CD4-positive, alpha-beta T cell (primary cell): ENCODE measurements around the gene ZNF682. TPM values are rescaled to one million over a fixed set of nuclear protein-coding genes. Genes with fewer than 3 reads are reported as not detected.
"Not testable (repeated sequence)": the region's sequence is repeated elsewhere in the genome, so short reads cannot be mapped to it uniquely, and the experiment has no call there.

Experiments used
- ATAC-seq: fragments of 200-7000 bp; cut with Tn5 transposase; one replicate; pipeline ENCODE4 v1.10.0; 2022; ENCODE audit warnings: mild to moderate bottlenecking; ENCODE audit not compliant: poor library complexity
- CTCF ChIA-PET: fragments of 350-600 bp; sonication (Branson Sonifier 250); formaldehyde crosslinking; loops from one replicate; lab custom pipeline; 2021; ENCODE audit warnings: antibody characterized with exemption, inconsistent platforms; lab: Charles Lee
- POLR2A ChIA-PET: fragments of 350-600 bp; sonication (Branson Sonifier 250); formaldehyde crosslinking; loops from one replicate; lab custom pipeline; 2021; ENCODE audit warnings: antibody characterized with exemption, inconsistent platforms; lab: Charles Lee
- DNase-seq, 14 experiments: peaks; one replicate each; pipeline ENCODE4 v3.0.0-alpha.2; 2013 to 2020; ENCODE audit warnings: mixed read lengths in 2 of 14
- H3K27ac ChIP-seq, 2 donors: one replicate each; pipeline versions ENCODE4 v1.5.1 to v1.7.0; 2013; ENCODE audit warnings: low read length in 2 of 2, low read depth in 1 of 2, mild to moderate bottlenecking in 1 of 2
- H3K27me3 ChIP-seq, 2 experiments: 1 replicate in 1 of 2; 2 replicates in 1 of 2; pipeline versions ENCODE4 v1.6.1 to v1.7.0; 2013; ENCODE audit warnings: low read length in 2 of 2, control low read depth in 1 of 2, mild to moderate bottlenecking in 1 of 2, moderate library complexity in 1 of 2; ENCODE audit not compliant: insufficient read depth in 2 of 2, control insufficient read depth in 1 of 2
- H3K36me3 ChIP-seq: one replicate; pipeline ENCODE4 v1.6.1; 2013; ENCODE audit warnings: low read length, control low read depth; ENCODE audit not compliant: insufficient read depth
- H3K4me1 ChIP-seq: one replicate; pipeline ENCODE4 v1.6.1; 2013; ENCODE audit warnings: low read length, control low read depth; ENCODE audit not compliant: insufficient read depth
- H3K4me3 ChIP-seq: one replicate; pipeline ENCODE4 v1.5.1; 2013; ENCODE audit warnings: mild to moderate bottlenecking, low read length, moderate library complexity
- H3K9me3 ChIP-seq, 2 experiments: 1 replicate in 1 of 2; 2 replicates in 1 of 2; pipeline versions ENCODE4 v1.6.1 to v1.7.0; 2013; ENCODE audit warnings: low read length in 2 of 2, mild to moderate bottlenecking in 2 of 2, control low read depth in 1 of 2, moderate library complexity in 1 of 2; ENCODE audit not compliant: control insufficient read depth in 1 of 2, insufficient read depth in 1 of 2
- H3K27ac Mint-ChIP-seq: one replicate; pipeline ENCODE4 v1.8.0; 2020; ENCODE audit warnings: mixed read lengths
- H3K27me3 Mint-ChIP-seq: one replicate; pipeline ENCODE4 v1.8.0; 2021; ENCODE audit warnings: mixed read lengths
- H3K36me3 Mint-ChIP-seq: one replicate; pipeline ENCODE4 v1.8.0; 2021; ENCODE audit warnings: low read depth, mixed read lengths
- H3K4me1 Mint-ChIP-seq: one replicate; pipeline ENCODE4 v1.8.0; 2021; ENCODE audit warnings: low read depth, mixed read lengths
- H3K4me3 Mint-ChIP-seq: one replicate; pipeline ENCODE4 v1.8.0; 2020; ENCODE audit warnings: mild to moderate bottlenecking, mixed read lengths
- H3K9me3 Mint-ChIP-seq: one replicate; pipeline ENCODE4 v1.8.0; 2020; ENCODE audit warnings: mixed read lengths
- intact Hi-C, 2 experiments: fragments of 100-400 bp; cut with DNase I in 1 of 2; cut with micrococcal nuclease in 1 of 2; formaldehyde crosslinking; loops; one replicate each; pipeline versions ENCODE4 v1.15.1 to v1.9.0; 2023 to 2025; cut with DNase I, micrococcal nuclease
- polyA plus RNA-seq, 2 donors: library from polyadenylated mRNA; unstranded; fragments of 120-200 nt; gene quantifications; one replicate each; pipeline ENCODE4 v1.2.1, GENCODE V29; 2013
- total RNA-seq, 174 experiments: library from RNA in 2 of 174; stranded (reverse) in 2 of 174; gene quantifications; one replicate each; pipeline ENCODE4 v1.2.3 and lab custom pipeline; 2021 to 2026
- TF ChIP-seq, protein P1 (sequence below): fragments of 200-600 bp; IDR thresholded peaks from one replicate; pipeline ENCODE4 v1.8.0; 2022; ENCODE audit warnings: antibody characterized with exemption, mild to moderate bottlenecking

Gene ZNF682
- total RNA-seq, result 10 to 100 TPM; 12.5 to 16.0 TPM
- polyA plus RNA-seq (2013, experiment 1 of 2), result 4.0 TPM
- polyA plus RNA-seq (2013, experiment 2 of 2), result 4.1 TPM
- 5.7 to 22.3 (median 11.2) reads per million in 172 experiments for total RNA-seq (lab: John Stamatoyannopoulos, UW)

DNA sequence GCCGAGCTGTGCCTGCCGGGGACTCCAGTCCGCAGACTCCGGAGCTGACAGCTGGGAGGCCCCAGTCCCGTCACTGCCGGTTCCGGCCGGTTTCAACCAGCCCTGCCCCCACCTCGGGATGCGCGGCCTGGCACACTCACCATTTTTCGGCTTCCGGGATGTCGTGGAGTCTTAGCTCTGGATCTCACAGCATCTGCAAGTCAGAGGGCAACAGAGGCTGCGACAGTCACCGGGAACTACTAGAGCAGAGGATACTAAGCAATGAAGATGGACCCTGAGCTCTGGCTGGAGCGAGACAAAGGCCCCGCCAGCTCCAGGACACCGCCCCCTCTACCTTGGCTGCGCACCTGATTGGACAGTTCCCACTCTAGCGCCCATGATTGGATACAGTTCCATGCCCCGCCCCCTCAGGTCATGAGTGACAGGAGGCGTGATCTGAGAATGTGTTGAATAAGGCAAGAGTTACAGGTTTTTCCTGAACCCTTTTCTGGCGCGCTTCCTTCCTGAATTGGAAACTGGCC, at the start of gene ZNF682:
Gene ZNF682 (minus strand): TSS at position 303 of the 521 bp plus-strand sequence. CDS start 160 bp downstream, at position 143.
- peak within 1 kb of the TSS; percentile 96 for H3K27ac Mint-ChIP-seq
- H3K27me3 ChIP-seq, result peaks cover 0 to 4% of the 10 kb centered on the region in 2 experiments
- no peaks in the 10 kb centered on the region for H3K36me3 ChIP-seq
- H3K27me3 Mint-ChIP-seq, result peaks cover 5% of the 10 kb centered on the region
- CTCF ChIA-PET, result interaction anchor here (1.0 kb wide), 1 partner anchor 485 kb away, joined by 3 read pairs; no protein-coding TSS in a partner anchor
- TF ChIP-seq, protein P1, sequence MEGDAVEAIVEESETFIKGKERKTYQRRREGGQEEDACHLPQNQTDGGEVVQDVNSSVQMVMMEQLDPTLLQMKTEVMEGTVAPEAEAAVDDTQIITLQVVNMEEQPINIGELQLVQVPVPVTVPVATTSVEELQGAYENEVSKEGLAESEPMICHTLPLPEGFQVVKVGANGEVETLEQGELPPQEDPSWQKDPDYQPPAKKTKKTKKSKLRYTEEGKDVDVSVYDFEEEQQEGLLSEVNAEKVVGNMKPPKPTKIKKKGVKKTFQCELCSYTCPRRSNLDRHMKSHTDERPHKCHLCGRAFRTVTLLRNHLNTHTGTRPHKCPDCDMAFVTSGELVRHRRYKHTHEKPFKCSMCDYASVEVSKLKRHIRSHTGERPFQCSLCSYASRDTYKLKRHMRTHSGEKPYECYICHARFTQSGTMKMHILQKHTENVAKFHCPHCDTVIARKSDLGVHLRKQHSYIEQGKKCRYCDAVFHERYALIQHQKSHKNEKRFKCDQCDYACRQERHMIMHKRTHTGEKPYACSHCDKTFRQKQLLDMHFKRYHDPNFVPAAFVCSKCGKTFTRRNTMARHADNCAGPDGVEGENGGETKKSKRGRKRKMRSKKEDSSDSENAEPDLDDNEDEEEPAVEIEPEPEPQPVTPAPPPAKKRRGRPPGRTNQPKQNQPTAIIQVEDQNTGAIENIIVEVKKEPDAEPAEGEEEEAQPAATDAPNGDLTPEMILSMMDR, result no peak
- H3K9me3 ChIP-seq, result peaks cover 0 to 11% of the 10 kb centered on the region in 2 experiments
- intact Hi-C loops, result loop anchor here (1.0 to 10.0 kb wide), 4 partner anchors 14 to 1796 kb away; partner anchors contain the start of genes ZNF43 (in 1 of the 2), ZNF486 (in 1 of the 2) and ZNF90 (in 1 of the 2)
- peak within 1 kb of the TSS; percentile 95 for H3K4me3 ChIP-seq
- DNase-seq (peak; percentile 89 to 96 (median 92)), ATAC-seq (peak; percentile 98)
- H3K4me3 Mint-ChIP-seq, result peak within 1 kb of the TSS; percentile 98
- H3K36me3 Mint-ChIP-seq, result peaks cover 17% of the 10 kb centered on the region
- H3K4me1 Mint-ChIP-seq, result peaks cover 19% of the 10 kb centered on the region
- H3K27ac ChIP-seq, result peak within 1 kb of the TSS; percentile 72 to 77
- POLR2A ChIA-PET, result interaction anchor here (0.5 to 2.5 kb wide), 26 partner anchors 13 to 1530 kb away, joined by 3 to 49 read pairs (median 5); partner anchors contain the start of genes ZNF101, ZNF14, ZNF253 and ZNF429
- peaks cover 11% of the 10 kb centered on the region for H3K4me1 ChIP-seq
- H3K9me3 Mint-ChIP-seq, result no peaks in the 10 kb centered on the region

DNA sequence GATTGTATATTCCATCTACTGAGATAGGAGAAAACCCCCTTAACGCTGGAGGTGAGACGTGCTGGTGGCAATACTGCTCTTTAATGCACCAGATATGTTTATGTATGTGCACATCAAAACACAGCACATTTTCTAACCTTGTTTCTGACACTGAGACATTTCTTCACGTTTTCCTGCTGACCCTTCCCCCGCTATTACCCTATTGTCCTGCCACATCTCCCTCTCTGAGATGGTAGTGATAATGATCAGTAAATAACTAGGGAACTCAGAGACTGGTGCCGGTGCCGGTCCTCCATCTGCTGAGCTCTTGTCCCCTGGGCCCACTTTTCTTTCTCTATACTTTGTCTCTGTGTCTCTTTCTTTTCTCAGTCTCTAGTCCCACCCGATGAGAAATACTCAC, 43.6 kb upstream of the ZNF682 start:
- H3K4me1 Mint-ChIP-seq, result peaks cover 15% of the 10 kb centered on the region
- H3K4me1 ChIP-seq, result peaks cover 11% of the 10 kb centered on the region
- H3K9me3 Mint-ChIP-seq, result not testable (repeated sequence)

DNA sequence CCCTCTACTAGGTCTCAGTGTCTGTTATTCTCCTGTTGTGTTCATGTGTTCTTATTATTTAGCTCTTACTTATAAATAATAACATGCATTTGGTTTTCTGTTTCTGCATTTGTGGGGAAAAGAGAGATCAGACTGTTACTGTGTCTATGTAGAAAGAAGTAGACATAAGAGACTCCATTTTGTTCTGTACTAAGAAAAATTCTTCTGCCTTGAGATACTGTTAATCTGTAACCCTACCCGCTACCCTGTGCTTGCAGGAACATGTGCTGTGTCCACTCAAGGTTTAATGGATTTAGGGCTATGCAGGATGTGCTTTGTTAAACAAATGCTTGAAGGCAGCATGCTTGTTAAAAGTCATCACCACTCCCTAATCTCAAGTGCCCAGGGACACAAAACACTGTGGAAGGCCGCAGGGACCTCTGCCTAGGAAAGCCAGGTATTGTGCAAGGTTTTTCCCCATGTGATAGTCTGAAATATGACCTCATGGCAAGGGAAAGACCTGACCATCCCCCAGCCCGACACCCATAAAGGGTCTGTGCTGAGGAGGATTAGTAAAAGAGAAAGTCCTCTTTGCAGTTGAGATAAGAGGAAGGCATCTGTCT, 43.0 kb upstream of the ZNF682 start:
- Histone ChIP-seq H3K9me3 (peaks cover 0 to 41% of the 10 kb centered on the region in 2 experiments), H3K4me1 (peaks cover 14% of the 10 kb centered on the region)
- H3K27ac ChIP-seq, H3K4me3 ChIP-seq, ATAC-seq, CTCF ChIA-PET, intact Hi-C loops, H3K27me3 ChIP-seq, H3K9me3 Mint-ChIP-seq, H3K4me3 Mint-ChIP-seq, H3K36me3 ChIP-seq, H3K27me3 Mint-ChIP-seq, H3K27ac Mint-ChIP-seq, DNase-seq, POLR2A ChIA-PET: not testable (repeated sequence)
- Mint-ChIP-seq H3K4me1 (peaks cover 20% of the 10 kb centered on the region), H3K36me3 (peaks cover 27% of the 10 kb centered on the region)

More for the DNA sequence above, 43.6 kb upstream of the ZNF682 start:
- H3K9me3 ChIP-seq, result peaks cover 0 to 36% of the 10 kb centered on the region in 2 experiments
- H3K27me3 ChIP-seq, POLR2A ChIA-PET, H3K36me3 ChIP-seq, H3K4me3 Mint-ChIP-seq, H3K27ac ChIP-seq, CTCF ChIA-PET, ATAC-seq, H3K27me3 Mint-ChIP-seq, H3K4me3 ChIP-seq, H3K27ac Mint-ChIP-seq, intact Hi-C loops, DNase-seq: not testable (repeated sequence)
- peaks cover 31% of the 10 kb centered on the region for H3K36me3 Mint-ChIP-seq

DNA sequence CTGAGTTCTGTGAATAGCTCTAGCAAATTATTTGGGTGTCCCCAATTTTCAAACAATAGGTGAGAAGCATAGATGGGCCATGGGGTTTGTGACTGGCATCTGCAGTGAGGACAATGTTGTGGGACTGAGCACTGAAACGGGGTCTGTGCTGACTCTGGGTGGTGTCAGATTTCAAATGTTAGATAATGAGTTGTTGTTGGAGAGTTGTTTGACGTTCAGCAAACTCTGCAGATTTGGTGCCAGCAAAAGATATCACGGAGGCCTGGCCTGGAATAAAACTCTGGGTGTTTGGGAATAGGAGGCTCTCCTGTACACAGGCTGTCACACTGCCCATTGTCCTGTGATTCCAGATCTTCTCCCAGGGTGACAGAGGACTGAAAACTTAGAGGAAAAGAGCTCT, 41.4 kb upstream of the ZNF682 start:
- Mint-ChIP-seq H3K4me3 (peak overlapping the region; percentile 27), H3K36me3 (peaks cover 22% of the 10 kb centered on the region), H3K9me3 (no peaks in the 10 kb centered on the region), H3K4me1 (peaks cover 20% of the 10 kb centered on the region), H3K27ac (no peak overlapping the region), H3K27me3 (no peaks in the 10 kb centered on the region)
- Histone ChIP-seq H3K27ac (no peak overlapping the region), H3K9me3 (peaks cover 0 to 41% of the 10 kb centered on the region in 2 experiments), H3K4me1 (peaks cover 14% of the 10 kb centered on the region), H3K27me3 (no peaks in the 10 kb centered on the region), H3K4me3 (no peak overlapping the region), H3K36me3 (no peaks in the 10 kb centered on the region)
- TF ChIP-seq, protein P1, result no peak
- no peak for ATAC-seq
- no peak for DNase-seq
- intact Hi-C loops, result no loop called here
- ChIA-PET POLR2A (interaction anchor here (3.5 kb wide), 1 partner anchor 28 kb away, joined by 28 read pairs; no protein-coding TSS in a partner anchor), CTCF (interaction anchor here (0.6 kb wide), 1 partner anchor 1658 kb away, joined by 4 read pairs; no protein-coding TSS in a partner anchor)
